MG63 (cell line): ENCODE data around the gene BUD23. TPM values are rescaled to one million over a fixed set of nuclear protein-coding genes. Genes with fewer than 3 reads are reported as not detected.

Experiments used
- DNase-seq: peaks from one replicate; pipeline ENCODE4 v3.0.0-alpha.2; 2020
- H3K27me3 ChIP-seq: fragments of 250-450 bp; sonication (Bioruptor Pico); 2 replicates; pipeline ENCODE4 v1.5.1; 2020; ENCODE audit warnings: mild to moderate bottlenecking, moderate library complexity
- H3K36me3 ChIP-seq: fragments of 250-450 bp; sonication (Bioruptor Pico); 2 replicates; pipeline ENCODE4 v1.5.1; 2020; ENCODE audit warnings: mild to moderate bottlenecking, moderate library complexity
- H3K4me3 ChIP-seq: fragments of 250-450 bp; sonication (Bioruptor Pico); 2 replicates; pipeline ENCODE4 v1.5.1; 2020; ENCODE audit warnings: mild to moderate bottlenecking, moderate library complexity
- H3K9me3 ChIP-seq: fragments of 250-450 bp; sonication (Bioruptor Pico); 2 replicates; pipeline ENCODE4 v1.5.1; 2020; ENCODE audit warnings: mild to moderate bottlenecking, moderate library complexity
- total RNA-seq: library from RNA; depleted of rRNA; stranded (reverse); fragments of >200 nt; shearing (Covaris generic); gene quantifications from 2 replicates; pipeline ENCODE4 v1.2.3, GENCODE V29; 2014; ENCODE audit warnings: low replicate concordance; rRNA removed

BUD23 gene
- total RNA-seq, 1 experiment from 2014 or later = 104 TPM

- DNase-seq = no peak
- Histone ChIP-seq H3K36me3 (peaks cover 3% of the 10 kb centered on the region; the same call in 1 of the 2 replicates), H3K4me3 (no peak overlapping the region), H3K27me3 (no peaks in the 10 kb centered on the region), H3K9me3 (no peaks in the 10 kb centered on the region)
Observed at GRCh38 chr7:73741600-73741999, 58.2 kb downstream of the BUD23 start.

- no peak for DNase-seq
- Histone ChIP-seq H3K36me3 (no peaks in the 10 kb centered on the region; the same call in 1 of the 2 replicates), H3K9me3 (no peaks in the 10 kb centered on the region), H3K4me3 (no peak overlapping the region), H3K27me3 (no peaks in the 10 kb centered on the region)
Observed at GRCh38 chr7:73742338-73742752, 58.9 kb downstream of the BUD23 start.

GRCh38 chr7:73742753-73743641, 59.6 kb downstream of the BUD23 start:
- Histone ChIP-seq H3K9me3 (no peaks in the 10 kb centered on the region), H3K36me3 (no peaks in the 10 kb centered on the region), H3K4me3 (no peak overlapping the region), H3K27me3 (no peaks in the 10 kb centered on the region)
- no peak for DNase-seq

DNA sequence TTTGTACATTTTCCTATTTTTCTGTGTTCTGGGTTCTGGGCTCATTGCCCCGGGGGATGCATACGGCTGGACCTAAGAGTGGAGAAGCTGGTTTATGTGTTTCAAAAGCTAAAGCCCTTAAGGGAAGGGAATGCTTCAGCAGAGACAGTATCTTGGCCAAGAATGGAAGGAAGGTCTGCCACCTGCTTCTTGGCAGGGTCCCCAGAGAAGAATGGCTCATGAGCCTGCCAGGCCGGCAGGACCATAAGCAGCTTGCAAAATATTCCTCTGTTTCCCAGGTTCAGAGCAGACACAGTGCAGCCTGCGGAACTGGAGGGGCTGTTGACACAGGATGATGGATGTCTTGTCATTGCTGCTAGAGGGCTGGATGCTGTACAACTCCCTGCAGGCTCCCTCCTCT, 63.0 kb downstream of the BUD23 start:
- Histone ChIP-seq H3K36me3 (no peaks in the 10 kb centered on the region), H3K9me3 (no peaks in the 10 kb centered on the region), H3K4me3 (no peak overlapping the region), H3K27me3 (no peaks in the 10 kb centered on the region)
- DNase-seq = no peak

Other genes starting within 250 kb of the BUD23 start
- gene FZD9, start 249.8 kb upstream of the BUD23 start, total RNA-seq = 0.32 and 0.79 TPM in 2 replicates
- gene BAZ1B, start 161.3 kb upstream of the BUD23 start, total RNA-seq = 44.6 and 67.4 TPM in 2 replicates
- 31.6 and 33.3 TPM in 2 replicates for gene BCL7B, start 125.9 kb upstream of the BUD23 start, total RNA-seq
- gene TBL2, start 105.0 kb upstream of the BUD23 start, total RNA-seq = 68.6 and 79.0 TPM in 2 replicates
- not detected in 2 replicates for gene MLXIPL, start 59.1 kb upstream of the BUD23 start, total RNA-seq
- 1.4 and 2.6 TPM in 2 replicates for gene VPS37D, start 15.8 kb upstream of the BUD23 start, total RNA-seq
- gene DNAJC30, start 144 bp upstream of the BUD23 start, total RNA-seq = 5.6 and 6.8 TPM in 2 replicates
- 3.8 and 7.8 TPM in 2 replicates for gene STX1A, start 36.1 kb downstream of the BUD23 start, total RNA-seq
- 5.0 and 16.7 TPM in 2 replicates for gene ABHD11, start 55.2 kb downstream of the BUD23 start, total RNA-seq
- gene CLDN3, start 86.7 kb downstream of the BUD23 start, total RNA-seq = not detected in 2 replicates
- gene CLDN4, start 147.4 kb downstream of the BUD23 start, total RNA-seq = not detected in 2 replicates
- not detected in 2 replicates for gene METTL27, start 158.9 kb downstream of the BUD23 start, total RNA-seq
- not detected in 2 replicates for gene TMEM270, start 177.6 kb downstream of the BUD23 start, total RNA-seq